GM23338 (cell line): ENCODE measurements around the gene TNFAIP1. TPM values are rescaled to one million over a fixed set of nuclear protein-coding genes. Genes with fewer than 3 reads are reported as not detected.
A peak's percentile ranks its signal among the peaks of the same experiment; 100 is the strongest.

Experiments
- ATAC-seq: fragments of 200-7000 bp; cut with Tn5 transposase; 3 replicates; pipeline ENCODE4 v1.9.1; 2020
- DNase-seq: peaks from one replicate; pipeline ENCODE4 v3.0.0-alpha.2; 2015; ENCODE audit warnings: low spot score
- H2AFZ ChIP-seq: fragments of 200-600 bp; sonication (generic); 2 replicates; pipeline ENCODE4 v1.8.0; 2016; ENCODE audit warnings: antibody characterized with exemption, mild to moderate bottlenecking, moderate library complexity
- H3F3A ChIP-seq: fragments of 200-600 bp; sonication (generic); replicated peaks from 2 replicates; pipeline ENCODE4 v1.8.0; 2017; ENCODE audit warnings: antibody characterized with exemption, mixed run types, low read depth
- H3K27ac ChIP-seq: fragments of 200-600 bp; sonication (generic); 2 replicates; pipeline ENCODE4 v1.6.1; 2016; ENCODE audit warnings: low read depth
- H3K27me3 ChIP-seq: fragments of 200-600 bp; sonication (generic); 2 replicates; pipeline ENCODE4 v1.8.0; 2016; ENCODE audit warnings: mild to moderate bottlenecking, mixed run types, moderate library complexity; ENCODE audit not compliant: insufficient read depth
- H3K36me3 ChIP-seq: fragments of 200-600 bp; sonication (generic); 2 replicates; pipeline ENCODE4 v1.8.0; 2016; ENCODE audit warnings: mild to moderate bottlenecking; ENCODE audit not compliant: insufficient read depth
- H3K4me1 ChIP-seq: fragments of 200-600 bp; sonication (generic); 2 replicates; pipeline ENCODE4 v1.8.0; 2016; ENCODE audit warnings: mild to moderate bottlenecking, moderate library complexity; ENCODE audit not compliant: insufficient read depth
- H3K4me2 ChIP-seq: fragments of 200-600 bp; sonication (generic); 2 replicates; pipeline ENCODE4 v1.7.1; 2017; ENCODE audit warnings: mixed run types
- H3K4me3 ChIP-seq: fragments of 200-600 bp; sonication (generic); 2 replicates; pipeline ENCODE4 v1.6.1; 2016; ENCODE audit warnings: mixed run types
- H3K79me2 ChIP-seq: fragments of 200-600 bp; sonication (generic); replicated peaks from 2 replicates; pipeline ENCODE4 v1.8.0; 2017; ENCODE audit warnings: mild to moderate bottlenecking; ENCODE audit not compliant: insufficient read depth
- H3K9me2 ChIP-seq: fragments of 200-600 bp; sonication (generic); 2 replicates; pipeline ENCODE4 v1.8.0; 2017; ENCODE audit not compliant: insufficient read depth
- H4K20me1 ChIP-seq: fragments of 200-600 bp; sonication (generic); replicated peaks from 2 replicates; pipeline ENCODE4 v1.8.0; 2017; ENCODE audit warnings: mild to moderate bottlenecking; ENCODE audit not compliant: insufficient read depth
- H3K27ac Mint-ChIP-seq: 2 replicates; pipeline ENCODE4 v1.8.0; 2020; ENCODE audit warnings: inconsistent platforms, mild to moderate bottlenecking, moderate library complexity, mixed read lengths
- H3K27me3 Mint-ChIP-seq: 3 replicates; pipeline ENCODE4 v1.8.0; 2022; ENCODE audit warnings: low read depth, mild to moderate bottlenecking, moderate library complexity, mixed read lengths, inconsistent platforms; ENCODE audit not compliant: insufficient read depth, poor library complexity
- H3K36me3 Mint-ChIP-seq: 3 replicates; pipeline ENCODE4 v1.8.0; 2021; ENCODE audit warnings: low read depth, mild to moderate bottlenecking, inconsistent platforms, moderate library complexity, mixed read lengths
- H3K4me1 Mint-ChIP-seq: 3 replicates; pipeline ENCODE4 v1.8.0; 2020; ENCODE audit warnings: mild to moderate bottlenecking, inconsistent platforms, mixed read lengths
- H3K4me3 Mint-ChIP-seq: 3 replicates; pipeline ENCODE4 v1.8.0; 2021; ENCODE audit warnings: moderate library complexity, mild to moderate bottlenecking, inconsistent platforms, mixed read lengths
- H3K9me3 Mint-ChIP-seq: 3 replicates; pipeline ENCODE4 v1.8.0; 2020; ENCODE audit warnings: moderate library complexity, mild to moderate bottlenecking, inconsistent platforms, mixed read lengths
- EZH2 ChIP-seq: fragments of 200-600 bp; sonication (generic); IDR thresholded peaks from one replicate; pipeline ENCODE4 v1.8.0; 2017; ENCODE audit warnings: antibody characterized with exemption, mild to moderate bottlenecking, low read depth; ENCODE audit not compliant: unreplicated experiment
- NANOG ChIP-seq: IDR thresholded peaks from 2 replicates; pipeline ENCODE4 v1.6.1; 2016; ENCODE audit warnings: antibody characterized with exemption, borderline replicate concordance
- POLR2AphosphoS5 ChIP-seq: IDR thresholded peaks from 2 replicates; pipeline ENCODE4 v1.6.1; 2016; ENCODE audit warnings: antibody characterized with exemption, low read depth
- ZNF114 ChIP-seq: fragments of 250-450 bp; sonication (Bioruptor Pico); IDR thresholded peaks from 2 replicates; pipeline ENCODE4 v1.5.0; 2020; ENCODE audit warnings: mild to moderate bottlenecking, moderate library complexity
- ZNF331 ChIP-seq: fragments of 250-450 bp; sonication (Bioruptor Pico); IDR thresholded peaks from 2 replicates; pipeline ENCODE4 v1.5.0; 2020; ENCODE audit warnings: low read depth, mild to moderate bottlenecking, moderate library complexity
- polyA plus RNA-seq: library from polyadenylated mRNA; unstranded; fragments of >200 nt; fragmentation: Nextera tagmentation; extraction: Ambion mirVana; gene quantifications from 2 replicates; pipeline ENCODE4 v1.2.1, GENCODE V29; 2016
- total RNA-seq: library from RNA; depleted of rRNA; stranded (reverse); fragments of >200 nt; shearing (Covaris generic); gene quantifications from 2 replicates; pipeline ENCODE4 v1.2.3, GENCODE V29; 2014
- TF ChIP-seq, protein P1 (sequence below): IDR thresholded peaks from one replicate; pipeline ENCODE4 v1.6.1; 2018; ENCODE audit warnings: antibody characterized with exemption; ENCODE audit not compliant: unreplicated experiment
- TF ChIP-seq, protein P2 (sequence below): fragments of 250-450 bp; sonication (Bioruptor Pico); IDR thresholded peaks from 2 replicates; pipeline ENCODE4 v1.5.0; 2020; ENCODE audit warnings: mild to moderate bottlenecking, moderate library complexity

The TNFAIP1 gene
- total and polyA plus RNA-seq, 2 experiments from 2014 or later, result 6.3 to 13.1 TPM

DNA sequence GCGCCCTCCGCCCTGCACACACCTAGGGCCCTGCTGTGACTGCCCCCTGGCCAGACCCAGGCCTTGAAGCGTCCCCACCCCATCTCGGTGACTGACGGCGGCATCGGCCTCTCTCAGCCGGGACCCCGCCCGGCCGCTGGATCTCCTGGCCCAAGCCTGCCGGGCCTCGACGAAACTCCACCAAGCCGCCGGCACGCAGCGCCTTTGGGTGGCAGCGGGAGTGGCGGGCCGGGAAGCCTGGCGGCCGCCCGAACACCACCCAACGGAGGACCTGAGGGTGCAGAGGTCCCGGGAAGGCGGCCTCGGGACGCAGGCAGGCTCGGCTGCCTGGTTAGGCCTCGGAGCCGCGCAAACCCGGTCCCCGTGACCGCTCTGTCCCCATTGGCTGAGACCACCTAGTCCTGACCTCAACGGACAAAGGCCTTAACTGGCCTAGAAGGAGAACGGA is 28.6 kb upstream of the TNFAIP1 start:
- Histone ChIP-seq H3K4me3 (peak overlapping the region; percentile 44), H3K4me1 (no peaks in the 10 kb centered on the region), H2AFZ (peak overlapping the region; percentile 86), H3K27me3 (peaks cover 7% of the 10 kb centered on the region; the same call in 1 of the 2 replicates), H3F3A (peaks cover 4% of the 10 kb centered on the region; the same call in 1 of the 2 replicates), H3K9me2 (no peaks in the 10 kb centered on the region), H3K4me2 (peak overlapping the region; percentile 68), H3K36me3 (no peaks in the 10 kb centered on the region), H3K27ac (no peak overlapping the region), H3K79me2 (no peaks in the 10 kb centered on the region), H4K20me1 (no peaks in the 10 kb centered on the region)
- Mint-ChIP-seq H3K4me1 (no peaks in the 10 kb centered on the region), H3K27ac (no peak overlapping the region), H3K36me3 (no peaks in the 10 kb centered on the region), H3K27me3 (no peaks in the 10 kb centered on the region), H3K4me3 (no peak overlapping the region), H3K9me3 (no peaks in the 10 kb centered on the region)
- TF ChIP-seq NANOG (no peak), EZH2 (no peak), POLR2AphosphoS5 (peak; percentile 57; the same call in 1 of the 2 replicates), ZNF331 (CRISPR knock-in tag) (no peak)
- TF ChIP-seq, protein P1, sequence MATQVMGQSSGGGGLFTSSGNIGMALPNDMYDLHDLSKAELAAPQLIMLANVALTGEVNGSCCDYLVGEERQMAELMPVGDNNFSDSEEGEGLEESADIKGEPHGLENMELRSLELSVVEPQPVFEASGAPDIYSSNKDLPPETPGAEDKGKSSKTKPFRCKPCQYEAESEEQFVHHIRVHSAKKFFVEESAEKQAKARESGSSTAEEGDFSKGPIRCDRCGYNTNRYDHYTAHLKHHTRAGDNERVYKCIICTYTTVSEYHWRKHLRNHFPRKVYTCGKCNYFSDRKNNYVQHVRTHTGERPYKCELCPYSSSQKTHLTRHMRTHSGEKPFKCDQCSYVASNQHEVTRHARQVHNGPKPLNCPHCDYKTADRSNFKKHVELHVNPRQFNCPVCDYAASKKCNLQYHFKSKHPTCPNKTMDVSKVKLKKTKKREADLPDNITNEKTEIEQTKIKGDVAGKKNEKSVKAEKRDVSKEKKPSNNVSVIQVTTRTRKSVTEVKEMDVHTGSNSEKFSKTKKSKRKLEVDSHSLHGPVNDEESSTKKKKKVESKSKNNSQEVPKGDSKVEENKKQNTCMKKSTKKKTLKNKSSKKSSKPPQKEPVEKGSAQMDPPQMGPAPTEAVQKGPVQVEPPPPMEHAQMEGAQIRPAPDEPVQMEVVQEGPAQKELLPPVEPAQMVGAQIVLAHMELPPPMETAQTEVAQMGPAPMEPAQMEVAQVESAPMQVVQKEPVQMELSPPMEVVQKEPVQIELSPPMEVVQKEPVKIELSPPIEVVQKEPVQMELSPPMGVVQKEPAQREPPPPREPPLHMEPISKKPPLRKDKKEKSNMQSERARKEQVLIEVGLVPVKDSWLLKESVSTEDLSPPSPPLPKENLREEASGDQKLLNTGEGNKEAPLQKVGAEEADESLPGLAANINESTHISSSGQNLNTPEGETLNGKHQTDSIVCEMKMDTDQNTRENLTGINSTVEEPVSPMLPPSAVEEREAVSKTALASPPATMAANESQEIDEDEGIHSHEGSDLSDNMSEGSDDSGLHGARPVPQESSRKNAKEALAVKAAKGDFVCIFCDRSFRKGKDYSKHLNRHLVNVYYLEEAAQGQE, result no peak
- peak; percentile 76 for DNase-seq
- ATAC-seq, result peak; percentile 97

DNA sequence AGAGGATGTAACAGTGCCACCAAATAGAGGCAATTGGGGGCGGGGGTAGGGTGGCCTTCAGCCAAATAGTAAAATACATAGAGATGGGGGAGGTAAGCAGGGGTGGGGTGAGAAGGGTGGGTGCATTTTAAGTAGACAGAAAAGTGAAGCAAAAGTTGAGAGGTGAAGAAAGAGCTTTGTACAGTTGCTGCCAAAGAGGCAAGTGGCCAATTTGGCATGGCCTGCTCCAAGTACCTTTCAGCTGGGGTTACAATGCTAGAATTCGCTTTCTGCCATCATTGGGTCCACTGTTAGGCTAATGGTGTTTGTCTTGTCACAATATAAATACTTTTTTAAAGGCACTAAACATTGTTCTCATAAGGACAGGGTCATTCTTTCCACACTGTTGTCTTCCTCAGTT is 21.7 kb upstream of the TNFAIP1 start:
- H3K4me3 Mint-ChIP-seq, result no peak overlapping the region
- H3K27me3 Mint-ChIP-seq, result peaks cover 11% of the 10 kb centered on the region
- no peaks in the 10 kb centered on the region; the same call in 2 of the 3 replicates for H3K9me3 Mint-ChIP-seq
- peaks cover 17% of the 10 kb centered on the region for H3K4me1 Mint-ChIP-seq
- H4K20me1 ChIP-seq, result no peaks in the 10 kb centered on the region
- no peak overlapping the region for H2AFZ ChIP-seq
- H3K9me2 ChIP-seq, result no peaks in the 10 kb centered on the region
- H3K27ac ChIP-seq, result no peak overlapping the region
- no peak for ATAC-seq
- H3K4me1 ChIP-seq, result peaks cover 9% of the 10 kb centered on the region
- no peak overlapping the region for H3K4me2 ChIP-seq
- no peak for TF ChIP-seq NANOG
- TF ChIP-seq, protein P2, sequence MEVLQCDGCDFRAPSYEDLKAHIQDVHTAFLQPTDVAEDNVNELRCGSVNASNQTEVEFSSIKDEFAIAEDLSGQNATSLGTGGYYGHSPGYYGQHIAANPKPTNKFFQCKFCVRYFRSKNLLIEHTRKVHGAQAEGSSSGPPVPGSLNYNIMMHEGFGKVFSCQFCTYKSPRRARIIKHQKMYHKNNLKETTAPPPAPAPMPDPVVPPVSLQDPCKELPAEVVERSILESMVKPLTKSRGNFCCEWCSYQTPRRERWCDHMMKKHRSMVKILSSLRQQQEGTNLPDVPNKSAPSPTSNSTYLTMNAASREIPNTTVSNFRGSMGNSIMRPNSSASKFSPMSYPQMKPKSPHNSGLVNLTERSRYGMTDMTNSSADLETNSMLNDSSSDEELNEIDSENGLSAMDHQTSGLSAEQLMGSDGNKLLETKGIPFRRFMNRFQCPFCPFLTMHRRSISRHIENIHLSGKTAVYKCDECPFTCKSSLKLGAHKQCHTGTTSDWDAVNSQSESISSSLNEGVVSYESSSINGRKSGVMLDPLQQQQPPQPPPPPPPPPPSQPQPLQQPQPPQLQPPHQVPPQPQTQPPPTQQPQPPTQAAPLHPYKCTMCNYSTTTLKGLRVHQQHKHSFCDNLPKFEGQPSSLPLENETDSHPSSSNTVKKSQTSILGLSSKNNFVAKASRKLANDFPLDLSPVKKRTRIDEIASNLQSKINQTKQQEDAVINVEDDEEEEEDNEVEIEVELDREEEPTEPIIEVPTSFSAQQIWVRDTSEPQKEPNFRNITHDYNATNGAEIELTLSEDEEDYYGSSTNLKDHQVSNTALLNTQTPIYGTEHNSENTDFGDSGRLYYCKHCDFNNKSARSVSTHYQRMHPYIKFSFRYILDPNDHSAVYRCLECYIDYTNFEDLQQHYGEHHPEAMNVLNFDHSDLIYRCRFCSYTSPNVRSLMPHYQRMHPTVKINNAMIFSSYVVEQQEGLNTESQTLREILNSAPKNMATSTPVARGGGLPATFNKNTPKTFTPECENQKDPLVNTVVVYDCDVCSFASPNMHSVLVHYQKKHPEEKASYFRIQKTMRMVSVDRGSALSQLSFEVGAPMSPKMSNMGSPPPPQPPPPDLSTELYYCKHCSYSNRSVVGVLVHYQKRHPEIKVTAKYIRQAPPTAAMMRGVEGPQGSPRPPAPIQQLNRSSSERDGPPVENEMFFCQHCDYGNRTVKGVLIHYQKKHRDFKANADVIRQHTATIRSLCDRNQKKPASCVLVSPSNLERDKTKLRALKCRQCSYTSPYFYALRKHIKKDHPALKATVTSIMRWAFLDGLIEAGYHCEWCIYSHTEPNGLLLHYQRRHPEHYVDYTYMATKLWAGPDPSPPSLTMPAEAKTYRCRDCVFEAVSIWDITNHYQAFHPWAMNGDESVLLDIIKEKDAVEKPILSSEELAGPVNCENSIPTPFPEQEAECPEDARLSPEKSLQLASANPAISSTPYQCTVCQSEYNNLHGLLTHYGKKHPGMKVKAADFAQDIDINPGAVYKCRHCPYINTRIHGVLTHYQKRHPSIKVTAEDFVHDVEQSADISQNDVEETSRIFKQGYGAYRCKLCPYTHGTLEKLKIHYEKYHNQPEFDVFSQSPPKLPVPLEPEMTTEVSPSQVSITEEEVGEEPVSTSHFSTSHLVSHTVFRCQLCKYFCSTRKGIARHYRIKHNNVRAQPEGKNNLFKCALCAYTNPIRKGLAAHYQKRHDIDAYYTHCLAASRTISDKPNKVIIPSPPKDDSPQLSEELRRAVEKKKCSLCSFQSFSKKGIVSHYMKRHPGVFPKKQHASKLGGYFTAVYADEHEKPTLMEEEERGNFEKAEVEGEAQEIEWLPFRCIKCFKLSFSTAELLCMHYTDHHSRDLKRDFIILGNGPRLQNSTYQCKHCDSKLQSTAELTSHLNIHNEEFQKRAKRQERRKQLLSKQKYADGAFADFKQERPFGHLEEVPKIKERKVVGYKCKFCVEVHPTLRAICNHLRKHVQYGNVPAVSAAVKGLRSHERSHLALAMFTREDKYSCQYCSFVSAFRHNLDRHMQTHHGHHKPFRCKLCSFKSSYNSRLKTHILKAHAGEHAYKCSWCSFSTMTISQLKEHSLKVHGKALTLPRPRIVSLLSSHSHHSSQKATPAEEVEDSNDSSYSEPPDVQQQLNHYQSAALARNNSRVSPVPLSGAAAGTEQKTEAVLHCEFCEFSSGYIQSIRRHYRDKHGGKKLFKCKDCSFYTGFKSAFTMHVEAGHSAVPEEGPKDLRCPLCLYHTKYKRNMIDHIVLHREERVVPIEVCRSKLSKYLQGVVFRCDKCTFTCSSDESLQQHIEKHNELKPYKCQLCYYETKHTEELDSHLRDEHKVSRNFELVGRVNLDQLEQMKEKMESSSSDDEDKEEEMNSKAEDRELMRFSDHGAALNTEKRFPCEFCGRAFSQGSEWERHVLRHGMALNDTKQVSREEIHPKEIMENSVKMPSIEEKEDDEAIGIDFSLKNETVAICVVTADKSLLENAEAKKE (CRISPR knock-in tag), result no peak
- TF ChIP-seq, protein P1, result no peak
- no peak for TF ChIP-seq ZNF114 (CRISPR knock-in tag)
- no peak overlapping the region for H3K4me3 ChIP-seq
- no peak for DNase-seq
- H3K79me2 ChIP-seq, result no peaks in the 10 kb centered on the region
- H3F3A ChIP-seq, result no peaks in the 10 kb centered on the region
- no peaks in the 10 kb centered on the region for H3K27me3 ChIP-seq
- no peak overlapping the region for H3K27ac Mint-ChIP-seq
- H3K36me3 Mint-ChIP-seq, result no peaks in the 10 kb centered on the region; the same call in 2 of the 3 replicates
- H3K36me3 ChIP-seq, result no peaks in the 10 kb centered on the region
